Esophagus squamous epithelium (tissue), 4 donors: Measurements from ENCODE around the gene SMDT1.
A peak's percentile ranks its signal among the peaks of the same experiment; 100 is the strongest.

Source experiments
- POLR2A ChIP-seq, 4 donors: fragments of 450-650 bp; IDR thresholded peaks; one replicate each; pipeline ENCODE4 v1.6.1; 2017; ENCODE audit warnings: antibody characterized with exemption in 4 of 4, mild to moderate bottlenecking in 4 of 4, moderate library complexity in 3 of 4
- TF ChIP-seq, protein P1 (sequence below), 6 experiments: fragments of 450-650 bp in 4 of 6; fragments of 200-600 bp in 2 of 6; sonication (generic) in 2 of 6; IDR thresholded peaks; one replicate each; pipeline ENCODE4 v1.5.1; 2016 to 2019; ENCODE audit warnings: antibody characterized with exemption in 6 of 6, mild to moderate bottlenecking in 4 of 6, moderate library complexity in 4 of 6

DNA sequence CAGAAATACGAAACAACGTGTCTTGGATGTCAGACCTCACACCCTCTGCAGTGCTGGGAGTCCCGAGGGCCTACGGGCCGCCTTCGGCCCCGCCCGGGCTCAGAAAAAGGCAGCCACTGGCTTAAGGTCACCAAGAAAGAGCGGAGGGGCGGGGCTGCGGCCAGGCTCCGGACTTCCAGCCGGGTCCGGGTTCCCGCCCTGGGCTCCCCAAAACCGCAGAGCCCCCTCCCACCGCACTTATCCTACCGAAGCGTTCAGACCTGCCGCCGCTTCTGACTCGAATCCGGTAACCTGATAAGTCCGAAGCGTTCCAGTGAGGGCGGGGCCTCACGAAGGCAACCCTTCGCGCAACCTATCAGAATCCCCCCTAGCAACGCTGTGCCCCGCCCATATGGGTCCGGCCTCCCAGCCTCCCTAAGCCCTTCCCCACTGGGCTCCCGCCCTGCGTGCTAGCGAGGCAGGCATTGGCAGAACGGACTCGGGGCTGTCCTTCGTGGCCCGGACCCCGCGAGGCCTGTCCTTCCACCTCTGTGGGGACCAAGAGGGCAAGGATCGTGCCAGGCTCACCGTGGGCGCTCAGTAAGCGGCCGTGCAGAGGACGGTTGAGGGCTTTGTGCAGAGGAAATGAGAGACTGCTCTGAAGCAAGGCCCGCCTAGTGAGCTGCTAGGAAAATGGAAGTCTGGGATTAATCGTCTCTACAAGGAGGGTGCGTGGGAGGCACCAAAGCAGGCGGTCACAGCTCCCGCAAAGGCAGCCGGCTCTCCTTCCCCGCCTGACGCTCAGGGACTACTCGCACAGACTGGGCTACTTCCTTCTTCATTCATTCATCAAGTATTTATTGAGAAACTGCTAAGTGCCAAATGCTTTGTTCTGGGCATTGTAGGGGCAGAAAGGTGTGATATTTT lies 8.7 kb upstream of the SMDT1 start, which contains the start of gene NAGA:
- TF ChIP-seq, protein P1, sequence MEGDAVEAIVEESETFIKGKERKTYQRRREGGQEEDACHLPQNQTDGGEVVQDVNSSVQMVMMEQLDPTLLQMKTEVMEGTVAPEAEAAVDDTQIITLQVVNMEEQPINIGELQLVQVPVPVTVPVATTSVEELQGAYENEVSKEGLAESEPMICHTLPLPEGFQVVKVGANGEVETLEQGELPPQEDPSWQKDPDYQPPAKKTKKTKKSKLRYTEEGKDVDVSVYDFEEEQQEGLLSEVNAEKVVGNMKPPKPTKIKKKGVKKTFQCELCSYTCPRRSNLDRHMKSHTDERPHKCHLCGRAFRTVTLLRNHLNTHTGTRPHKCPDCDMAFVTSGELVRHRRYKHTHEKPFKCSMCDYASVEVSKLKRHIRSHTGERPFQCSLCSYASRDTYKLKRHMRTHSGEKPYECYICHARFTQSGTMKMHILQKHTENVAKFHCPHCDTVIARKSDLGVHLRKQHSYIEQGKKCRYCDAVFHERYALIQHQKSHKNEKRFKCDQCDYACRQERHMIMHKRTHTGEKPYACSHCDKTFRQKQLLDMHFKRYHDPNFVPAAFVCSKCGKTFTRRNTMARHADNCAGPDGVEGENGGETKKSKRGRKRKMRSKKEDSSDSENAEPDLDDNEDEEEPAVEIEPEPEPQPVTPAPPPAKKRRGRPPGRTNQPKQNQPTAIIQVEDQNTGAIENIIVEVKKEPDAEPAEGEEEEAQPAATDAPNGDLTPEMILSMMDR (IDR thresholded peaks at IDR 0.05) = no peak
- peak in 3 of 4 donors; percentile 62 to 90 (median 70) for TF ChIP-seq POLR2A (IDR thresholded peaks at IDR 0.05)
